Neutrophil (primary cell): ENCODE measurements around the gene HOXB4.

Experiments used
- H3K27ac ChIP-seq: fragments of 200-600 bp; sonication (generic); 2 replicates; pipeline ENCODE4 v1.5.1; 2016; ENCODE audit warnings: mild to moderate bottlenecking, moderate library complexity
- H3K27me3 ChIP-seq: fragments of 200-600 bp; sonication (generic); 2 replicates; pipeline ENCODE4 v1.6.0; 2016; ENCODE audit warnings: mild to moderate bottlenecking
- H3K36me3 ChIP-seq: fragments of 200-600 bp; sonication (generic); 2 replicates; pipeline ENCODE4 v1.5.1; 2017
- H3K4me1 ChIP-seq, 2 experiments: fragments of 200-600 bp in 1 of 2; sonication (generic) in 1 of 2; 1 replicate in 1 of 2; 2 replicates in 1 of 2; pipeline versions ENCODE4 v1.5.1 to v1.6.1; 2013 to 2016; ENCODE audit warnings: low read depth in 1 of 2, low read length in 1 of 2, mild to moderate bottlenecking in 1 of 2, moderate library complexity in 1 of 2; ENCODE audit not compliant: control insufficient read depth in 1 of 2, insufficient read depth in 1 of 2
- H3K4me3 ChIP-seq, 2 experiments: fragments of 200-600 bp in 1 of 2; sonication (generic) in 1 of 2; 1 replicate in 1 of 2; 2 replicates in 1 of 2; pipeline ENCODE4 v1.5.1; 2013 to 2016; ENCODE audit warnings: low read depth in 1 of 2, low read length in 1 of 2, mild to moderate bottlenecking in 1 of 2, moderate library complexity in 1 of 2
- H3K9me3 ChIP-seq: fragments of 200-600 bp; sonication (generic); 2 replicates; pipeline ENCODE4 v1.5.1; 2016
- TF ChIP-seq, protein P1 (sequence below): fragments of 200-600 bp; sonication (generic); IDR thresholded peaks from 2 replicates; pipeline ENCODE4 v1.5.1; 2016; ENCODE audit warnings: antibody characterized with exemption

HOXB4 gene

GRCh38 chr17:48528153-48528935 is 49.8 kb downstream of the HOXB4 start:
- Histone ChIP-seq H3K27ac (no peak overlapping the region), H3K27me3 (peaks cover 92% of the 10 kb centered on the region)

DNA sequence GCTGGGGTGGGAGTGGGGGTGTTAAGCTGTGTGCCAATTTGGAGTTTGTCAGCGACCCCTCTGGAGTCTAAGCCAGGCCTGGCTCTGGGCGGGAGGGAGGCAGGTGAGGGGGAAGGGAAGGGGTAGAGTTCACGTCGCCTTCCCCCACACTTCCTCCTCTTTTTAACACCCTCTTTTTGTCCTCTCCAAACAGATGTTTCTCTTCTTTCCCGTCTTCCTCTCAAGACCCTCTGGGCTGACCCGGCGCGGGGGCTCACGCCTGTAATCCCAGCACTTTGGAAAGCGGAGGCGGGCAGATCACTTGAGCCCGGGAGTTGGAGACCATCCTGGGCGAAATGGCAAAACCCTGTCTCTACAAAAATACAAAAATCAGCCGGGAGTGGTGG is 50.6 kb downstream of the HOXB4 start:
- Histone ChIP-seq H3K4me3 (no peak overlapping the region), H3K4me1 (no peaks in the 10 kb centered on the region), H3K27me3 (peaks cover 94% of the 10 kb centered on the region), H3K27ac (no peak overlapping the region), H3K36me3 (no peaks in the 10 kb centered on the region), H3K9me3 (no peaks in the 10 kb centered on the region)
- TF ChIP-seq, protein P1, sequence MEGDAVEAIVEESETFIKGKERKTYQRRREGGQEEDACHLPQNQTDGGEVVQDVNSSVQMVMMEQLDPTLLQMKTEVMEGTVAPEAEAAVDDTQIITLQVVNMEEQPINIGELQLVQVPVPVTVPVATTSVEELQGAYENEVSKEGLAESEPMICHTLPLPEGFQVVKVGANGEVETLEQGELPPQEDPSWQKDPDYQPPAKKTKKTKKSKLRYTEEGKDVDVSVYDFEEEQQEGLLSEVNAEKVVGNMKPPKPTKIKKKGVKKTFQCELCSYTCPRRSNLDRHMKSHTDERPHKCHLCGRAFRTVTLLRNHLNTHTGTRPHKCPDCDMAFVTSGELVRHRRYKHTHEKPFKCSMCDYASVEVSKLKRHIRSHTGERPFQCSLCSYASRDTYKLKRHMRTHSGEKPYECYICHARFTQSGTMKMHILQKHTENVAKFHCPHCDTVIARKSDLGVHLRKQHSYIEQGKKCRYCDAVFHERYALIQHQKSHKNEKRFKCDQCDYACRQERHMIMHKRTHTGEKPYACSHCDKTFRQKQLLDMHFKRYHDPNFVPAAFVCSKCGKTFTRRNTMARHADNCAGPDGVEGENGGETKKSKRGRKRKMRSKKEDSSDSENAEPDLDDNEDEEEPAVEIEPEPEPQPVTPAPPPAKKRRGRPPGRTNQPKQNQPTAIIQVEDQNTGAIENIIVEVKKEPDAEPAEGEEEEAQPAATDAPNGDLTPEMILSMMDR: no peak

More at GRCh38 chr17:48528153-48528935, 49.8 kb downstream of the HOXB4 start:
- TF ChIP-seq, protein P1: no peak
- Histone ChIP-seq H3K4me1 (no peaks in the 10 kb centered on the region), H3K4me3 (no peak overlapping the region), H3K9me3 (no peaks in the 10 kb centered on the region), H3K36me3 (no peaks in the 10 kb centered on the region)

- no peak overlapping the region for H3K27ac ChIP-seq
- H3K9me3 ChIP-seq: no peaks in the 10 kb centered on the region
- TF ChIP-seq, protein P1: no peak
- H3K27me3 ChIP-seq: peaks cover 94% of the 10 kb centered on the region
- no peaks in the 10 kb centered on the region for H3K36me3 ChIP-seq
- no peak overlapping the region for H3K4me3 ChIP-seq
- H3K4me1 ChIP-seq: no peaks in the 10 kb centered on the region
Observed at GRCh38 chr17:48526608-48527546, 51.3 kb downstream of the HOXB4 start.
